Measurements from ENCODE around the gene ZFP42. TPM values are rescaled to one million over a fixed set of nuclear protein-coding genes. Genes with fewer than 3 reads are reported as not detected.
"Not testable (repeated sequence)": the region's sequence is repeated elsewhere in the genome, so short reads cannot be mapped to it uniquely, and the experiment has no call there.

ZFP42 gene
- total RNA-seq, 1 donor from 2014 or later: not detected

- Histone ChIP-seq H3K27ac (no peak overlapping the region), H3K27me3 (ENCODE audit: low read depth) (no peaks in the 10 kb centered on the region), H3K4me1 (no peaks in the 10 kb centered on the region), H3K4me3 (no peak overlapping the region), H3K36me3 (no peaks in the 10 kb centered on the region), H3K9me3 (no peaks in the 10 kb centered on the region)
- no peak for TF ChIP-seq CTCF (IDR thresholded peaks at IDR 0.05)
- DNase-seq: no peak
- intact Hi-C loops (cut with DNase I): no loop called here
- no peak for ATAC-seq
These were observed 46.6 kb downstream of the ZFP42 start for GRCh38 chr4:188042191-188042590.

GRCh38 chr4:188043154-188043553 is 47.6 kb downstream of the ZFP42 start:
- H3K4me1 ChIP-seq: no peaks in the 10 kb centered on the region
- intact Hi-C loops (cut with DNase I): no loop called here
- no peaks in the 10 kb centered on the region for H3K27me3 ChIP-seq (ENCODE audit: low read depth)
- ATAC-seq (no peak), DNase-seq (no peak)
- H3K9me3 ChIP-seq: no peaks in the 10 kb centered on the region
- H3K36me3 ChIP-seq: no peaks in the 10 kb centered on the region
- H3K27ac ChIP-seq: no peak overlapping the region
- TF ChIP-seq CTCF (IDR thresholded peaks at IDR 0.05): no peak
- no peak overlapping the region for H3K4me3 ChIP-seq

- intact Hi-C loops (cut with DNase I); DNase-seq; ATAC-seq: not testable (repeated sequence)
These were observed 49.9 kb downstream of the ZFP42 start for GRCh38 chr4:188045461-188045860.

GRCh38 chr4:188046657-188047056 is 51.1 kb downstream of the ZFP42 start:
- intact Hi-C loops (cut with DNase I): no loop called here
- Histone ChIP-seq H3K27me3 (ENCODE audit: low read depth) (no peaks in the 10 kb centered on the region), H3K9me3 (no peaks in the 10 kb centered on the region), H3K36me3 (no peaks in the 10 kb centered on the region), H3K4me3 (no peak overlapping the region), H3K4me1 (no peaks in the 10 kb centered on the region), H3K27ac (no peak overlapping the region)
- no peak for ATAC-seq
- no peak for TF ChIP-seq CTCF (IDR thresholded peaks at IDR 0.05)
- DNase-seq: no peak

More at GRCh38 chr4:188045461-188045860, 49.9 kb downstream of the ZFP42 start:
- H3K4me3 ChIP-seq; H3K9me3 ChIP-seq; H3K4me1 ChIP-seq; H3K27me3 ChIP-seq (ENCODE audit: low read depth); H3K27ac ChIP-seq; H3K36me3 ChIP-seq: not testable (repeated sequence)

GRCh38 chr4:188053302-188053701 is 57.7 kb downstream of the ZFP42 start:
- no peak for TF ChIP-seq CTCF (IDR thresholded peaks at IDR 0.05)
- Histone ChIP-seq H3K9me3 (no peaks in the 10 kb centered on the region), H3K36me3 (no peaks in the 10 kb centered on the region), H3K27me3 (ENCODE audit: low read depth) (no peaks in the 10 kb centered on the region), H3K4me1 (no peaks in the 10 kb centered on the region), H3K4me3 (no peak overlapping the region), H3K27ac (no peak overlapping the region)
- intact Hi-C loops (cut with DNase I): no loop called here
- ATAC-seq (no peak), DNase-seq (no peak)

Other genes with a start within 250 kb of the ZFP42 start
- not detected for gene TRIML2, start 113.8 kb downstream of the ZFP42 start, total RNA-seq
- not detected for gene TRIML1, start 143.7 kb downstream of the ZFP42 start, total RNA-seq